Prostate gland (tissue), 2 donors: Measurements from ENCODE around the gene STXBP4. TPM values are rescaled to one million over a fixed set of nuclear protein-coding genes. Genes with fewer than 3 reads are reported as not detected.

Source experiments
- DNase-seq: peaks from one replicate; pipeline ENCODE4 v3.0.0-alpha.2; 2019; ENCODE audit warnings: low spot score
- H3K27ac ChIP-seq, 2 donors: fragments of 200-600 bp; sonication (generic); 2 replicates each; pipeline ENCODE4 v1.5.1; 2017 to 2019
- H3K27me3 ChIP-seq: fragments of 200-600 bp; sonication (generic); replicated peaks from 2 replicates; pipeline ENCODE4 v1.5.1; 2019; ENCODE audit not compliant: insufficient read depth
- H3K36me3 ChIP-seq, 2 donors: fragments of 200-600 bp; sonication (generic); 1 replicate in 1 of 2; 2 replicates in 1 of 2; pipeline versions ENCODE4 v1.5.1 to v1.8.1; 2017 to 2019
- H3K4me1 ChIP-seq: fragments of 200-600 bp; sonication (generic); replicated peaks from 2 replicates; pipeline ENCODE4 v1.5.1; 2019
- H3K4me3 ChIP-seq, 2 donors: fragments of 200-600 bp; sonication (generic); 2 replicates each; pipeline ENCODE4 v1.5.1; 2017 to 2019
- H3K9me3 ChIP-seq: fragments of 200-600 bp; sonication (generic); 2 replicates; pipeline ENCODE4 v1.5.1; 2017
- CTCF ChIP-seq, 4 experiments: fragments of 200-600 bp in 2 of 4; fragments of 450-650 bp in 2 of 4; sonication (generic) in 2 of 4; IDR thresholded peaks; 1 replicate in 3 of 4; 2 replicates in 1 of 4; pipeline ENCODE4 v1.5.1; 2016 to 2019; ENCODE audit warnings: antibody characterized with exemption in 4 of 4, mild to moderate bottlenecking in 2 of 4, moderate library complexity in 2 of 4
- POLR2A ChIP-seq: fragments of 450-650 bp; IDR thresholded peaks from one replicate; pipeline ENCODE4 v1.6.1; 2016; ENCODE audit warnings: antibody characterized with exemption, mild to moderate bottlenecking
- POLR2AphosphoS5 ChIP-seq: sonication (generic); formaldehyde crosslinking; IDR thresholded peaks from one replicate; pipeline ENCODE4 v1.6.1; 2017; ENCODE audit warnings: antibody characterized with exemption
- WGBS: methylation state at CpG from one replicate; pipeline ENCODE4 v1.1.5; 2018; 5-methylcytosine and 5-hydroxymethylcytosine counted together
- intact Hi-C: fragments of 100-400 bp; cut with DNase I; formaldehyde crosslinking; loops from one replicate; pipeline ENCODE4 v1.14.2; 2022
- total RNA-seq, 2 donors: library from RNA; depleted of rRNA; stranded (reverse); fragments of >200 nt; gene quantifications; one replicate each; pipeline ENCODE4 v1.1.0, GENCODE V29; 2016

STXBP4 gene
- total RNA-seq, 2 donors from 2014 or later = 7.2 to 29.0 TPM

- H3K27ac ChIP-seq = no peak overlapping the region
- intact Hi-C loops = no loop called here
- TF ChIP-seq POLR2A = no peak
- TF ChIP-seq POLR2AphosphoS5 = no peak
- TF ChIP-seq CTCF (IDR thresholded peaks at IDR 0.05) = no peak
These were observed 205.6 kb downstream of the STXBP4 start for GRCh38 chr17:55174133-55174532.

GRCh38 chr17:55175788-55176427, 207.3 kb downstream of the STXBP4 start:
- no peak for DNase-seq
- Histone ChIP-seq H3K27ac (no peak overlapping the region), H3K4me1 (no peaks in the 10 kb centered on the region), H3K4me3 (no peak overlapping the region), H3K9me3 (no peaks in the 10 kb centered on the region), H3K27me3 (no peaks in the 10 kb centered on the region), H3K36me3 (no peaks in the 10 kb centered on the region)
- intact Hi-C loops = no loop called here
- WGBS = 83% methylated on average over 6 of the region's 6 CpGs
- no peak for TF ChIP-seq CTCF (IDR thresholded peaks at IDR 0.05)
- no peak for TF ChIP-seq POLR2AphosphoS5
- no peak for TF ChIP-seq POLR2A

More at GRCh38 chr17:55174133-55174532, 205.6 kb downstream of the STXBP4 start:
- H3K27me3 ChIP-seq = no peaks in the 10 kb centered on the region
- WGBS = 97% methylated on average over 1 of the region's 1 CpG
- no peak overlapping the region for H3K4me3 ChIP-seq
- H3K36me3 ChIP-seq = no peaks in the 10 kb centered on the region
- no peak for DNase-seq
- H3K4me1 ChIP-seq = no peaks in the 10 kb centered on the region
- no peaks in the 10 kb centered on the region for H3K9me3 ChIP-seq

- WGBS = 52% methylated on average over 3 of the region's 3 CpGs
- no peak for TF ChIP-seq POLR2A
- no peak for TF ChIP-seq CTCF (IDR thresholded peaks at IDR 0.05)
- TF ChIP-seq POLR2AphosphoS5 = no peak
- no peaks in the 10 kb centered on the region for H3K36me3 ChIP-seq
- no peaks in the 10 kb centered on the region for H3K9me3 ChIP-seq
- H3K27ac ChIP-seq = no peak overlapping the region
- H3K4me1 ChIP-seq = no peaks in the 10 kb centered on the region
- intact Hi-C loops = no loop called here
- H3K27me3 ChIP-seq = no peaks in the 10 kb centered on the region
- no peak overlapping the region for H3K4me3 ChIP-seq
- no peak for DNase-seq
These were observed 208.7 kb downstream of the STXBP4 start for GRCh38 chr17:55177159-55177854.

- intact Hi-C loops = no loop called here
These were observed 209.3 kb downstream of the STXBP4 start for GRCh38 chr17:55177855-55178217.

More at GRCh38 chr17:55177855-55178217, 209.3 kb downstream of the STXBP4 start:
- Histone ChIP-seq H3K4me3 (no peak overlapping the region), H3K4me1 (no peaks in the 10 kb centered on the region), H3K36me3 (no peaks in the 10 kb centered on the region), H3K27me3 (no peaks in the 10 kb centered on the region), H3K9me3 (no peaks in the 10 kb centered on the region), H3K27ac (no peak overlapping the region)
- DNase-seq = no peak
- TF ChIP-seq POLR2A = no peak
- TF ChIP-seq POLR2AphosphoS5 = no peak
- TF ChIP-seq CTCF (IDR thresholded peaks at IDR 0.05) = no peak
- WGBS = 83% methylated on average over 2 of the region's 2 CpGs
